ENCODE measurements around the gene NMT1. TPM values are rescaled to one million over a fixed set of nuclear protein-coding genes. Genes with fewer than 3 reads are reported as not detected.

NMT1 gene
- total RNA-seq, 1 experiment from 2014 or later = 152 TPM

GRCh38 chr17:45149669-45150664, 88.8 kb downstream of the NMT1 start (continued):
- TF ChIP-seq KAT7 (CRISPR knock-in tag; IDR thresholded peaks at IDR 0.05; ENCODE audit: borderline replicate concordance) = 0 out of 2 replicates have a peak, but pooled peaks have one; percentile 69
- 0 out of 2 replicates have a peak, but pooled peaks have one; percentile 29 for TF ChIP-seq GABPB1 (CRISPR knock-in tag; IDR thresholded peaks at IDR 0.05)

- CTCF ChIA-PET = interaction anchor here (0.6 to 16.3 kb wide), 26 partner anchors 10 to 1109 kb away, joined by 3 to 531 read pairs (median 4); partner anchors contain the start of genes ACBD4, HEXIM2 and PLCD3
- Mint-ChIP-seq H3K4me3 (peak overlapping the region; percentile 98), H3K27me3 (ENCODE audit: low read depth) (peaks cover 5% of the 10 kb centered on the region; the same call in 1 of the 2 replicates), H3K4me1 (peaks cover 26% of the 10 kb centered on the region), H3K36me3 (no peaks in the 10 kb centered on the region; the same call in 1 of the 2 replicates), H3K9me3 (no peaks in the 10 kb centered on the region), H3K27ac (peak overlapping the region; percentile 50; the same call in 1 of the 2 replicates)
- POLR2A ChIA-PET = interaction anchor here (0.6 to 6.1 kb wide), 5 partner anchors 9 to 397 kb away, joined by 4 to 242 read pairs (median 39); partner anchors contain the start of genes ACBD4 and HEXIM2
- DNase-seq (ENCODE audit: low spot score) (no peak), ATAC-seq (no peak)
- TF ChIP-seq ATF2 (CRISPR knock-in tag; IDR thresholded peaks at IDR 0.05; ENCODE audit: borderline replicate concordance, low read depth) = no peak
- TF ChIP-seq ZNF138 (CRISPR knock-in tag; conservative IDR thresholded peaks at IDR 0.05) = no peak
- TF ChIP-seq CREM (CRISPR knock-in tag; IDR thresholded peaks at IDR 0.05) = no peak
- no peak for TF ChIP-seq MXD4 (CRISPR knock-in tag; IDR thresholded peaks at IDR 0.05; ENCODE audit: borderline replicate concordance)
- TF ChIP-seq HMGA2 (CRISPR knock-in tag; IDR thresholded peaks at IDR 0.05) = no peak
- TF ChIP-seq ETV6 (CRISPR knock-in tag; IDR thresholded peaks at IDR 0.05) = no peak
- no peak for TF ChIP-seq NR1H2 (CRISPR knock-in tag; IDR thresholded peaks at IDR 0.05)
- TF ChIP-seq ELF4 (CRISPR knock-in tag; IDR thresholded peaks at IDR 0.05; ENCODE audit: low read depth) = no peak
- no peak for TF ChIP-seq ARID4B (CRISPR knock-in tag; IDR thresholded peaks at IDR 0.05; ENCODE audit: borderline replicate concordance)
- TF ChIP-seq ZSCAN18 (CRISPR knock-in tag; IDR thresholded peaks at IDR 0.05) = no peak
- TF ChIP-seq EMX1 (CRISPR knock-in tag; IDR thresholded peaks at IDR 0.05) = no peak
- no peak for TF ChIP-seq ZNF219 (CRISPR knock-in tag; IDR thresholded peaks at IDR 0.05; ENCODE audit: borderline replicate concordance)
Measured at GRCh38 chr17:45150911-45151809, 90.0 kb downstream of the NMT1 start.
